ENCODE measurements around the gene SPINT4.
"Not testable (repeated sequence)": the region's sequence is repeated elsewhere in the genome, so short reads cannot be mapped to it uniquely, and the experiment has no call there.

Gene SPINT4

DNA sequence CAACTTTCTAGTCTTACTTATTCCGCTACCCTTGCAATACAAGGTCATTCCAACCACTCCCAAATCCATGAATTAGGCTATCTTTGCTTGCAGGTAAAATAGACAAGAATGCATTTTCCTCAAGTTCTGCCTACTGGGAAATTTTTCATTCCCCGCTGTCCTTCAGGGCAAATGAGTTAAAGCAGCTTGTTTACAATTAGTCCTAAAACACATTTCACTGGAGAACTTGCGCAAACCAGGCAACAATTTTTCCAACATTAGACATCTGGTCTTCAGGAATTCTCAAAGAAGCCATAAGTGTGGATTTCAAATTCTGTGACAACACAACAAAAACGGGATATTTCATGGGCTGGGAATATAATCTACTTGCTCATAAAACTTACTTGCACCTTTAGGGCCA, 20.4 kb downstream of the SPINT4 start:
- no peak for TF ChIP-seq CTCF (IDR thresholded peaks at IDR 0.05; ENCODE audit: insufficient read depth, low read depth, low read length, missing control alignments)
- no peak for DNase-seq (ENCODE audit: low read depth)
- no peak overlapping the region for H3K4me3 ChIP-seq (ENCODE audit: low read length)

GRCh38 chr20:45745015-45745414, 22.9 kb downstream of the SPINT4 start:
- DNase-seq (ENCODE audit: low read depth) = no peak
- TF ChIP-seq CTCF (IDR thresholded peaks at IDR 0.05; ENCODE audit: insufficient read depth, low read depth, low read length, missing control alignments) = no peak
- no peak overlapping the region for H3K4me3 ChIP-seq (ENCODE audit: low read length)

DNA sequence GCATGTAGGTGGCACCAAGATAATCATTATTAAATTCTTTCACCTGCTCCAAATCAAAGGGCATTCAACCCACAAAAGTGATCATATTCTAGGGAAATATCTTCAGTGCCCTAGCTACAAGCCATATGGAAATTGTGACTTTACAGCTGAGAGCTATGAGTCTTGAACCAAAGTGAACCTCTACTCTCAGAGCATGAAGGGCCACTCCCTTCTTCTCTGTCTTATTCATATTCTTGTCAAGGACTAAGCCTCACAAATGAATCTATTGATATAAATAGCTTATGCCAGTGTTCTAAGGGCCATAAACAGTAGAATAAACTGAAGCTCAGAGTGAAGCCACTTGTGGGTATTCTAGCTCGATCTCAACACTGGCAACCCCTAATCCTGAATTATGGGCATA, 29.6 kb downstream of the SPINT4 start:
- no peak for DNase-seq (ENCODE audit: low read depth)
- TF ChIP-seq CTCF (IDR thresholded peaks at IDR 0.05; ENCODE audit: insufficient read depth, low read depth, low read length, missing control alignments) = no peak
- no peak overlapping the region for H3K4me3 ChIP-seq (ENCODE audit: low read length)

GRCh38 chr20:45752746-45753145, 30.6 kb downstream of the SPINT4 start:
- DNase-seq (ENCODE audit: low read depth) = no peak
- TF ChIP-seq CTCF (IDR thresholded peaks at IDR 0.05; ENCODE audit: insufficient read depth, low read depth, low read length, missing control alignments) = no peak
- H3K4me3 ChIP-seq (ENCODE audit: low read length) = no peak overlapping the region

- TF ChIP-seq CTCF (IDR thresholded peaks at IDR 0.05; ENCODE audit: insufficient read depth, low read depth, low read length, missing control alignments) = no peak
- no peak for DNase-seq (ENCODE audit: low read depth)
- H3K4me3 ChIP-seq (ENCODE audit: low read length) = no peak overlapping the region
Observed at GRCh38 chr20:45758096-45758495, 35.9 kb downstream of the SPINT4 start.

GRCh38 chr20:45759921-45760320, 37.8 kb downstream of the SPINT4 start:
- not testable (repeated sequence) for H3K4me3 ChIP-seq (ENCODE audit: low read length); DNase-seq (ENCODE audit: low read depth)

- DNase-seq (ENCODE audit: low read depth) = not testable (repeated sequence)
Observed at GRCh38 chr20:45761966-45762365, 39.8 kb downstream of the SPINT4 start.

GRCh38 chr20:45764618-45765282, 42.6 kb downstream of the SPINT4 start:
- H3K4me3 ChIP-seq (ENCODE audit: low read length); DNase-seq (ENCODE audit: low read depth): not testable (repeated sequence)

More at GRCh38 chr20:45761966-45762365, 39.8 kb downstream of the SPINT4 start:
- not testable (repeated sequence) for H3K4me3 ChIP-seq (ENCODE audit: low read length)
